ENCODE results near the gene MROH2A. TPM values are rescaled to one million over a fixed set of nuclear protein-coding genes. Genes with fewer than 3 reads are reported as not detected.
"Not testable (repeated sequence)": the region's sequence is repeated elsewhere in the genome, so short reads cannot be mapped to it uniquely, and the experiment has no call there.

MROH2A gene
- total and polyA plus RNA-seq, 2 donors = 0.32 to 7.3 TPM

GRCh38 chr2:233751212-233752009 is 26.7 kb upstream of the MROH2A start:
- DNase-seq (ENCODE audit: extremely low spot score); H3K27ac ChIP-seq (ENCODE audit: low read depth); H3K4me1 ChIP-seq (ENCODE audit: insufficient read depth); H3K4me3 ChIP-seq (ENCODE audit: low read depth, low read length); H3K36me3 ChIP-seq (ENCODE audit: insufficient read depth): not testable (repeated sequence)
- 69% methylated on average over 2 of the region's 2 CpGs for WGBS

- 89% methylated on average over 44 of the region's 44 CpGs for WGBS
- no peak for DNase-seq (ENCODE audit: extremely low spot score)
- Histone ChIP-seq H3K36me3 (ENCODE audit: insufficient read depth) (no peaks in the 10 kb centered on the region), H3K4me3 (ENCODE audit: low read depth, low read length) (no peak overlapping the region), H3K27ac (ENCODE audit: low read depth) (no peak overlapping the region), H3K4me1 (ENCODE audit: insufficient read depth) (no peaks in the 10 kb centered on the region)
These were observed 23.1 kb upstream of the MROH2A start for GRCh38 chr2:233754872-233755611.

- WGBS = 72% methylated on average over 7 of the region's 7 CpGs
- DNase-seq (ENCODE audit: extremely low spot score) = no peak
- H3K36me3 ChIP-seq (ENCODE audit: insufficient read depth) = no peaks in the 10 kb centered on the region
- H3K27ac ChIP-seq (ENCODE audit: low read depth) = no peak overlapping the region
- H3K4me1 ChIP-seq (ENCODE audit: insufficient read depth) = no peaks in the 10 kb centered on the region
- no peak overlapping the region for H3K4me3 ChIP-seq (ENCODE audit: low read depth, low read length)
These were observed 21.6 kb upstream of the MROH2A start for GRCh38 chr2:233756429-233757081.

GRCh38 chr2:233758141-233758540 is 20.0 kb upstream of the MROH2A start:
- no peaks in the 10 kb centered on the region for H3K36me3 ChIP-seq (ENCODE audit: insufficient read depth)
- DNase-seq (ENCODE audit: extremely low spot score) = no peak
- H3K4me3 ChIP-seq (ENCODE audit: low read depth, low read length) = no peak overlapping the region
- H3K4me1 ChIP-seq (ENCODE audit: insufficient read depth) = no peaks in the 10 kb centered on the region
- no peak overlapping the region for H3K27ac ChIP-seq (ENCODE audit: low read depth)

GRCh38 chr2:233758849-233759248 is 19.3 kb upstream of the MROH2A start:
- H3K4me3 ChIP-seq (ENCODE audit: low read depth, low read length) = no peak overlapping the region
- no peaks in the 10 kb centered on the region for H3K36me3 ChIP-seq (ENCODE audit: insufficient read depth)
- no peaks in the 10 kb centered on the region for H3K4me1 ChIP-seq (ENCODE audit: insufficient read depth)
- WGBS = 84% methylated on average over 2 of the region's 2 CpGs
- peak overlapping the region; percentile 41 for H3K27ac ChIP-seq (ENCODE audit: low read depth)
- no peak for DNase-seq (ENCODE audit: extremely low spot score)

GRCh38 chr2:233760043-233760442 is 18.1 kb upstream of the MROH2A start, which contains the start of gene UGT1A1:
Gene UGT1A1 (plus strand): TSS chr2:233760270. CDS start chr2:233760288, 18 bp downstream.
- WGBS = 87% methylated on average over 6 of the region's 6 CpGs
- H3K4me3 ChIP-seq (ENCODE audit: low read depth, low read length) = no peak within 1 kb of the TSS
- DNase-seq (ENCODE audit: extremely low spot score) = no peak
- peak within 1 kb of the TSS; percentile 41 for H3K27ac ChIP-seq (ENCODE audit: low read depth)
- H3K36me3 ChIP-seq (ENCODE audit: insufficient read depth) = no peaks in the 10 kb centered on the region
- H3K4me1 ChIP-seq (ENCODE audit: insufficient read depth) = no peaks in the 10 kb centered on the region

- no peak for DNase-seq (ENCODE audit: extremely low spot score)
- Histone ChIP-seq H3K27ac (ENCODE audit: low read depth) (peak overlapping the region; percentile 54), H3K4me1 (ENCODE audit: insufficient read depth) (no peaks in the 10 kb centered on the region), H3K36me3 (ENCODE audit: insufficient read depth) (no peaks in the 10 kb centered on the region), H3K4me3 (ENCODE audit: low read depth, low read length) (no peak overlapping the region)
- WGBS = 62% methylated on average over 4 of the region's 4 CpGs
These were observed 16.9 kb upstream of the MROH2A start for GRCh38 chr2:233761040-233761769.

GRCh38 chr2:233764264-233764663 is 13.9 kb upstream of the MROH2A start:
- 68% methylated on average over 7 of the region's 7 CpGs for WGBS
- H3K4me3 ChIP-seq (ENCODE audit: low read depth, low read length) = no peak overlapping the region
- no peaks in the 10 kb centered on the region for H3K36me3 ChIP-seq (ENCODE audit: insufficient read depth)
- no peak for DNase-seq (ENCODE audit: extremely low spot score)
- no peak overlapping the region for H3K27ac ChIP-seq (ENCODE audit: low read depth)
- H3K4me1 ChIP-seq (ENCODE audit: insufficient read depth) = no peaks in the 10 kb centered on the region

- WGBS = 55% methylated on average over 3 of the region's 3 CpGs
- no peak overlapping the region for H3K4me3 ChIP-seq (ENCODE audit: low read depth, low read length)
- no peaks in the 10 kb centered on the region for H3K36me3 ChIP-seq (ENCODE audit: insufficient read depth)
These were observed 13.4 kb upstream of the MROH2A start for GRCh38 chr2:233764761-233765160.

GRCh38 chr2:233766416-233766815 is 11.7 kb upstream of the MROH2A start:
- Histone ChIP-seq H3K27ac (ENCODE audit: low read depth) (no peak overlapping the region), H3K36me3 (ENCODE audit: insufficient read depth) (no peaks in the 10 kb centered on the region), H3K4me3 (ENCODE audit: low read depth, low read length) (no peak overlapping the region), H3K4me1 (ENCODE audit: insufficient read depth) (no peaks in the 10 kb centered on the region)
- WGBS = 79% methylated on average over 4 of the region's 4 CpGs
- no peak for DNase-seq (ENCODE audit: extremely low spot score)

More at GRCh38 chr2:233764761-233765160, 13.4 kb upstream of the MROH2A start:
- Histone ChIP-seq H3K4me1 (ENCODE audit: insufficient read depth) (no peaks in the 10 kb centered on the region), H3K27ac (ENCODE audit: low read depth) (peak overlapping the region; percentile 15)
- DNase-seq (ENCODE audit: extremely low spot score) = no peak

GRCh38 chr2:233768076-233768475 is 10.1 kb upstream of the MROH2A start:
- WGBS = 76% methylated on average over 4 of the region's 4 CpGs
- no peak overlapping the region for H3K27ac ChIP-seq (ENCODE audit: low read depth)
- H3K4me3 ChIP-seq (ENCODE audit: low read depth, low read length) = no peak overlapping the region
- DNase-seq (ENCODE audit: extremely low spot score) = no peak
- H3K36me3 ChIP-seq (ENCODE audit: insufficient read depth) = no peaks in the 10 kb centered on the region
- H3K4me1 ChIP-seq (ENCODE audit: insufficient read depth) = no peaks in the 10 kb centered on the region

GRCh38 chr2:233769260-233769659 is 8.9 kb upstream of the MROH2A start:
- WGBS = 92% methylated on average over 9 of the region's 9 CpGs
- H3K36me3 ChIP-seq (ENCODE audit: insufficient read depth) = no peaks in the 10 kb centered on the region
- no peak overlapping the region for H3K27ac ChIP-seq (ENCODE audit: low read depth)
- H3K4me3 ChIP-seq (ENCODE audit: low read depth, low read length) = no peak overlapping the region
- no peaks in the 10 kb centered on the region for H3K4me1 ChIP-seq (ENCODE audit: insufficient read depth)
- no peak for DNase-seq (ENCODE audit: extremely low spot score)

- H3K4me3 ChIP-seq (ENCODE audit: low read depth, low read length) = no peak overlapping the region
- no peak overlapping the region for H3K27ac ChIP-seq (ENCODE audit: low read depth)
- no peak for DNase-seq (ENCODE audit: extremely low spot score)
- 90% methylated on average over 16 of the region's 16 CpGs for WGBS
- H3K36me3 ChIP-seq (ENCODE audit: insufficient read depth) = no peaks in the 10 kb centered on the region
- no peaks in the 10 kb centered on the region for H3K4me1 ChIP-seq (ENCODE audit: insufficient read depth)
These were observed 6.0 kb upstream of the MROH2A start for GRCh38 chr2:233772153-233772552.

Measured in urinary bladder (tissue), 4 donors.